ENCODE results near the gene SCARB1. TPM values are rescaled to one million over a fixed set of nuclear protein-coding genes. Genes with fewer than 3 reads are reported as not detected.

The SCARB1 gene
- total and polyA plus RNA-seq, 2 of the 13 experiments (the other 11 are each of a cell fraction or from before 2014, with no cell fraction given), result 63.4 to 160 TPM

DNA sequence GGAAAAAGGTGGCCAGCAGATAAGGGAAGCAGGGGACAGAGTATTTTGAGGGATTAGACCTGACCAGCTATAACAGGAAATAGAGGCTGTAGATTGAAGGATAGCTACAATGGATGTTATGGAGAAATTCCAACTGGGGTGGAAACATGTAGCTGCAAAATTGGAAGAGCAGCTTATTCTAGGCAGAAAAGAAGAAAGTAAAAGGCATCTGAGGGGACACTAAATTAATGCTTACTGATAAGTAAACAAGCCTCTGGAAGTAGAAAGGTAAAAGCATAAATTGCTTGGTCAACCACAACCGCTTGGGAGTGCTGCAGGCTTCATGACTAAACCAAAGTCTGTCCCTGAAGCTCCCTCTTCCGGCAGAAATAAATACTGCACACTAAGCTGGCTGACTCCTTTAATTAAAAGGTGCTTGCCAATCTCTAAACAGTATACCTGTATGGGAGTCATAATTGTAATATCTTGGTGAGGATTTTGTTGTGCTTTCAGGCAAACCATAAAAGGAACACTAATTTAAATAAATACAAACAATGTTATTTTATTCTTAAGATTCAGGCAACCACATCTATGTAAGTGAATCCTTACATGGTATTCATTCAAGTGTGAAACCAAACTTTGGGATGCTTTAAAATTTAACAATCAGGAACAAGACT, 43.1 kb upstream of the SCARB1 start:
- H3K27ac ChIP-seq (ENCODE audit: extremely low read length, insufficient read depth, low read length), result no peak overlapping the region
- CTCF ChIA-PET (ENCODE audit: low intra/inter-chr PET ratio, low total read pairs), result interaction anchor here (0.7 to 1.9 kb wide), 11 partner anchors 8 to 135 kb away, joined by 3 to 21 read pairs (median 6); partner anchors contain the start of gene SCARB1
- no peak for TF ChIP-seq SNAI1 (CRISPR knock-in tag; IDR thresholded peaks at IDR 0.05; ENCODE audit: borderline replicate concordance)
- TF ChIP-seq, protein P1, sequence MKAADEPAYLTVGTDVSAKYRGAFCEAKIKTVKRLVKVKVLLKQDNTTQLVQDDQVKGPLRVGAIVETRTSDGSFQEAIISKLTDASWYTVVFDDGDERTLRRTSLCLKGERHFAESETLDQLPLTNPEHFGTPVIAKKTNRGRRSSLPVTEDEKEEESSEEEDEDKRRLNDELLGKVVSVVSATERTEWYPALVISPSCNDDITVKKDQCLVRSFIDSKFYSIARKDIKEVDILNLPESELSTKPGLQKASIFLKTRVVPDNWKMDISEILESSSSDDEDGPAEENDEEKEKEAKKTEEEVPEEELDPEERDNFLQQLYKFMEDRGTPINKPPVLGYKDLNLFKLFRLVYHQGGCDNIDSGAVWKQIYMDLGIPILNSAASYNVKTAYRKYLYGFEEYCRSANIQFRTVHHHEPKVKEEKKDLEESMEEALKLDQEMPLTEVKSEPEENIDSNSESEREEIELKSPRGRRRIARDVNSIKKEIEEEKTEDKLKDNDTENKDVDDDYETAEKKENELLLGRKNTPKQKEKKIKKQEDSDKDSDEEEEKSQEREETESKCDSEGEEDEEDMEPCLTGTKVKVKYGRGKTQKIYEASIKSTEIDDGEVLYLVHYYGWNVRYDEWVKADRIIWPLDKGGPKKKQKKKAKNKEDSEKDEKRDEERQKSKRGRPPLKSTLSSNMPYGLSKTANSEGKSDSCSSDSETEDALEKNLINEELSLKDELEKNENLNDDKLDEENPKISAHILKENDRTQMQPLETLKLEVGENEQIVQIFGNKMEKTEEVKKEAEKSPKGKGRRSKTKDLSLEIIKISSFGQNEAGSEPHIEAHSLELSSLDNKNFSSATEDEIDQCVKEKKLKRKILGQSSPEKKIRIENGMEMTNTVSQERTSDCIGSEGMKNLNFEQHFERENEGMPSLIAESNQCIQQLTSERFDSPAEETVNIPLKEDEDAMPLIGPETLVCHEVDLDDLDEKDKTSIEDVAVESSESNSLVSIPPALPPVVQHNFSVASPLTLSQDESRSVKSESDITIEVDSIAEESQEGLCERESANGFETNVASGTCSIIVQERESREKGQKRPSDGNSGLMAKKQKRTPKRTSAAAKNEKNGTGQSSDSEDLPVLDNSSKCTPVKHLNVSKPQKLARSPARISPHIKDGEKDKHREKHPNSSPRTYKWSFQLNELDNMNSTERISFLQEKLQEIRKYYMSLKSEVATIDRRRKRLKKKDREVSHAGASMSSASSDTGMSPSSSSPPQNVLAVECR (CRISPR knock-in tag; IDR thresholded peaks at IDR 0.05; ENCODE audit: borderline replicate concordance), result no peak; the same call in 1 of the 2 replicates
- peak; percentile 52; the same call in 1 of the 2 replicates for TF ChIP-seq ZNF124 (CRISPR knock-in tag; IDR thresholded peaks at IDR 0.05)
- peak; percentile 73 for TF ChIP-seq GATAD2A (CRISPR knock-in tag; IDR thresholded peaks at IDR 0.05)
- peak; percentile 68 for TF ChIP-seq MED1 (CRISPR knock-in tag; IDR thresholded peaks at IDR 0.05)
- no peak for TF ChIP-seq ZNF678 (CRISPR knock-in tag; IDR thresholded peaks at IDR 0.05)
- 0 out of 2 replicates have a peak, but pooled peaks have one; percentile 29 for TF ChIP-seq ZNF264 (CRISPR knock-in tag; IDR thresholded peaks at IDR 0.05)
- TF ChIP-seq ZNF180 (CRISPR knock-in tag; IDR thresholded peaks at IDR 0.05; ENCODE audit: borderline replicate concordance, low read depth), result no peak
- peak; percentile 90 for TF ChIP-seq MIXL1 (CRISPR knock-in tag; IDR thresholded peaks at IDR 0.05)
- TF ChIP-seq, protein P2, sequence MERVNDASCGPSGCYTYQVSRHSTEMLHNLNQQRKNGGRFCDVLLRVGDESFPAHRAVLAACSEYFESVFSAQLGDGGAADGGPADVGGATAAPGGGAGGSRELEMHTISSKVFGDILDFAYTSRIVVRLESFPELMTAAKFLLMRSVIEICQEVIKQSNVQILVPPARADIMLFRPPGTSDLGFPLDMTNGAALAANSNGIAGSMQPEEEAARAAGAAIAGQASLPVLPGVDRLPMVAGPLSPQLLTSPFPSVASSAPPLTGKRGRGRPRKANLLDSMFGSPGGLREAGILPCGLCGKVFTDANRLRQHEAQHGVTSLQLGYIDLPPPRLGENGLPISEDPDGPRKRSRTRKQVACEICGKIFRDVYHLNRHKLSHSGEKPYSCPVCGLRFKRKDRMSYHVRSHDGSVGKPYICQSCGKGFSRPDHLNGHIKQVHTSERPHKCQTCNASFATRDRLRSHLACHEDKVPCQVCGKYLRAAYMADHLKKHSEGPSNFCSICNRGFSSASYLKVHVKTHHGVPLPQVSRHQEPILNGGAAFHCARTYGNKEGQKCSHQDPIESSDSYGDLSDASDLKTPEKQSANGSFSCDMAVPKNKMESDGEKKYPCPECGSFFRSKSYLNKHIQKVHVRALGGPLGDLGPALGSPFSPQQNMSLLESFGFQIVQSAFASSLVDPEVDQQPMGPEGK (CRISPR knock-in tag; IDR thresholded peaks at IDR 0.05), result 0 out of 2 replicates have a peak, but pooled peaks have one; percentile 26
- no peak for TF ChIP-seq RFX5 (IDR thresholded peaks at IDR 0.05; ENCODE audit: low read depth, low read length)
- no peak for TF ChIP-seq ZNF333 (CRISPR knock-in tag; IDR thresholded peaks at IDR 0.05; ENCODE audit: borderline replicate concordance)
- TF ChIP-seq, protein P3, sequence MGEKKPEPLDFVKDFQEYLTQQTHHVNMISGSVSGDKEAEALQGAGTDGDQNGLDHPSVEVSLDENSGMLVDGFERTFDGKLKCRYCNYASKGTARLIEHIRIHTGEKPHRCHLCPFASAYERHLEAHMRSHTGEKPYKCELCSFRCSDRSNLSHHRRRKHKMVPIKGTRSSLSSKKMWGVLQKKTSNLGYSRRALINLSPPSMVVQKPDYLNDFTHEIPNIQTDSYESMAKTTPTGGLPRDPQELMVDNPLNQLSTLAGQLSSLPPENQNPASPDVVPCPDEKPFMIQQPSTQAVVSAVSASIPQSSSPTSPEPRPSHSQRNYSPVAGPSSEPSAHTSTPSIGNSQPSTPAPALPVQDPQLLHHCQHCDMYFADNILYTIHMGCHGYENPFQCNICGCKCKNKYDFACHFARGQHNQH (CRISPR knock-in tag; IDR thresholded peaks at IDR 0.05), result peak; percentile 62; the same call in 1 of the 2 replicates
- no peak for TF ChIP-seq ZNF138 (CRISPR knock-in tag; IDR thresholded peaks at IDR 0.05; ENCODE audit: low read depth)
- TF ChIP-seq POLR2A (IDR thresholded peaks at IDR 0.05; ENCODE audit: insufficient read depth in 1 of 2, low read depth in 2 of 2, low read length in 2 of 2), result peak in 1 of 2 experiments; percentile 47; a peak in 1 of 4 replicates
- no peak for TF ChIP-seq PAX8 (CRISPR knock-in tag; IDR thresholded peaks at IDR 0.05; ENCODE audit: borderline replicate concordance)
- no peak for TF ChIP-seq ZKSCAN5 (CRISPR knock-in tag; IDR thresholded peaks at IDR 0.05)
- peak; percentile 45 for TF ChIP-seq TEAD3 (CRISPR knock-in tag; optimal IDR thresholded peaks at IDR 0.05; ENCODE audit: borderline replicate concordance)

More for the DNA sequence above, 43.1 kb upstream of the SCARB1 start:
- 5% methylated on average over 2 of the region's 2 CpGs for WGBS (ENCODE audit: low lambda C conversion rate)
- ATAC-seq (peak; percentile 51), DNase-seq (ENCODE audit: low spot score) (peak; percentile 93), FAIRE-seq (peak; percentile 80)
- Histone ChIP-seq H2AFZ (ENCODE audit: low read length) (no peak overlapping the region), H3K9ac (ENCODE audit: insufficient read depth, low read depth, low read length) (no peak overlapping the region), H3K9me3 (ENCODE audit: low read length) (no peaks in the 10 kb centered on the region), H3K27me3 (ENCODE audit: control insufficient read depth in 1 of 2, insufficient read depth in 2 of 2, low read length in 2 of 2) (no peaks in the 10 kb centered on the region), H3K79me2 (ENCODE audit: insufficient read depth, low read length) (peaks cover 38% of the 10 kb centered on the region), H3K4me2 (ENCODE audit: low read depth, low read length) (peak overlapping the region; percentile 33; the same call in 1 of the 2 replicates), H3K36me3 (replicated peaks in 1 of 2; ENCODE audit: control insufficient read depth in 1 of 2, insufficient read depth in 2 of 2, low read length in 2 of 2) (peaks cover 4 to 10% of the 10 kb centered on the region in 2 experiments), H3K4me3 (replicated peaks in 1 of 3; ENCODE audit: insufficient read depth in 1 of 3, low read depth in 2 of 3, low read length in 3 of 3) (no peak overlapping the region), H3K4me1 (ENCODE audit: insufficient read depth, low read length) (peaks cover 69% of the 10 kb centered on the region), H4K20me1 (ENCODE audit: insufficient read depth, low read length) (peaks cover 25% of the 10 kb centered on the region)
- in situ Hi-C loops (cut with HindIII; ENCODE audit: extremely low pct_ligation_motif_present, low pct_unique_long_range_greater_than_20kb) (no loop called here), intact Hi-C loops (cut with micrococcal nuclease; ENCODE audit: unreplicated experiment) (loop anchor here (1.0 to 5.0 kb wide), 3 partner anchors 34 to 129 kb away; no protein-coding TSS in a partner anchor)
- no TSS peak for BruUV-seq (replicated peaks)
- POLR2A ChIA-PET, result interaction anchor here (0.6 to 4.4 kb wide), 11 partner anchors 10 to 129 kb away, joined by 3 to 83 read pairs (median 5); partner anchors contain the start of gene UBC
